ENCODE results near the gene TPCN2.

DNA sequence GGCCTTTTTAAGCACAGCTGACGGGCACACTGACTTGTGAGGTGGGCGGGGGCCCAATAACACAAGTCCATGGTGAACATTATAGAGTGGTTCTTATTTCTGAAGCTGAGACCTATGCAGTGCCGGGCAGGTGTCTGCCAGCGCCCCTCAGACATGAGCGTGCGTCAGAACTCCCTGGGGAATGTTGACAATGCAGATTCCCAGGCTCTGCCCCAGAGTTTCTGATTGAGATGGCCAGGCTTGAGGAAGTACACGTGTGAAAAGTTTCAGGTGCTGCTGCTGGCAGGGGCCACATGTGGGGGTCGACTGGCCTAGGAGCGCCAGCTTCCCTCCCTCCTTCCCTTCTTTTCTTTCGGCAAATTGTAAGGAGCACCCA lies 46.2 kb downstream of the TPCN2 start:
- TF ChIP-seq, protein P1, sequence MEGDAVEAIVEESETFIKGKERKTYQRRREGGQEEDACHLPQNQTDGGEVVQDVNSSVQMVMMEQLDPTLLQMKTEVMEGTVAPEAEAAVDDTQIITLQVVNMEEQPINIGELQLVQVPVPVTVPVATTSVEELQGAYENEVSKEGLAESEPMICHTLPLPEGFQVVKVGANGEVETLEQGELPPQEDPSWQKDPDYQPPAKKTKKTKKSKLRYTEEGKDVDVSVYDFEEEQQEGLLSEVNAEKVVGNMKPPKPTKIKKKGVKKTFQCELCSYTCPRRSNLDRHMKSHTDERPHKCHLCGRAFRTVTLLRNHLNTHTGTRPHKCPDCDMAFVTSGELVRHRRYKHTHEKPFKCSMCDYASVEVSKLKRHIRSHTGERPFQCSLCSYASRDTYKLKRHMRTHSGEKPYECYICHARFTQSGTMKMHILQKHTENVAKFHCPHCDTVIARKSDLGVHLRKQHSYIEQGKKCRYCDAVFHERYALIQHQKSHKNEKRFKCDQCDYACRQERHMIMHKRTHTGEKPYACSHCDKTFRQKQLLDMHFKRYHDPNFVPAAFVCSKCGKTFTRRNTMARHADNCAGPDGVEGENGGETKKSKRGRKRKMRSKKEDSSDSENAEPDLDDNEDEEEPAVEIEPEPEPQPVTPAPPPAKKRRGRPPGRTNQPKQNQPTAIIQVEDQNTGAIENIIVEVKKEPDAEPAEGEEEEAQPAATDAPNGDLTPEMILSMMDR (conservative IDR thresholded peaks at IDR 0.05 in 1 of 2, IDR thresholded peaks at IDR 0.05 in 1 of 2; ENCODE audit: extremely low read depth in 1 of 2, insufficient read depth in 1 of 2, low read depth in 1 of 2, low read length in 2 of 2), result no peak
- TF ChIP-seq EZH2 (IDR thresholded peaks at IDR 0.05; ENCODE audit: borderline replicate concordance, low read length), result no peak
